ENCODE measurements around the gene TLR1.
"Not testable (repeated sequence)": the region's sequence is repeated elsewhere in the genome, so short reads cannot be mapped to it uniquely, and the experiment has no call there.

The TLR1 gene

GRCh38 chr4:38804654-38805295, at the start of gene TLR1:
Gene TLR1 (minus strand): TSS chr4:38804791. CDS start chr4:38798831, 5,960 bp downstream.
- in situ Hi-C loops (cut with MboI; ENCODE audit: low sequenced_read_pairs), result no loop called here

GRCh38 chr4:38846015-38846414, 41.4 kb upstream of the TLR1 start:
- in situ Hi-C loops (cut with MboI; ENCODE audit: low sequenced_read_pairs), result no loop called here

GRCh38 chr4:38842994-38843393, 38.4 kb upstream of the TLR1 start:
- in situ Hi-C loops (cut with MboI; ENCODE audit: low sequenced_read_pairs), result no loop called here

- in situ Hi-C loops (cut with MboI; ENCODE audit: low sequenced_read_pairs), result no loop called here
Observed at GRCh38 chr4:38837849-38838248, 33.3 kb upstream of the TLR1 start.

- in situ Hi-C loops (cut with MboI; ENCODE audit: low sequenced_read_pairs), result no loop called here
Observed at GRCh38 chr4:38837334-38837733, 32.7 kb upstream of the TLR1 start.

- in situ Hi-C loops (cut with MboI; ENCODE audit: low sequenced_read_pairs), result no loop called here
Observed at GRCh38 chr4:38834570-38834969, 30.0 kb upstream of the TLR1 start.

GRCh38 chr4:38832624-38833528, 28.3 kb upstream of the TLR1 start:
- in situ Hi-C loops (cut with MboI; ENCODE audit: low sequenced_read_pairs), result no loop called here

GRCh38 chr4:38832206-38832605, 27.6 kb upstream of the TLR1 start:
- in situ Hi-C loops (cut with MboI; ENCODE audit: low sequenced_read_pairs), result no loop called here

GRCh38 chr4:38831653-38832052, 27.1 kb upstream of the TLR1 start:
- in situ Hi-C loops (cut with MboI; ENCODE audit: low sequenced_read_pairs), result no loop called here

GRCh38 chr4:38829237-38829636, 24.6 kb upstream of the TLR1 start:
- in situ Hi-C loops (cut with MboI; ENCODE audit: low sequenced_read_pairs), result no loop called here

- in situ Hi-C loops (cut with MboI; ENCODE audit: low sequenced_read_pairs), result no loop called here
Observed at GRCh38 chr4:38823766-38824165, 19.2 kb upstream of the TLR1 start.

- in situ Hi-C loops (cut with MboI; ENCODE audit: low sequenced_read_pairs), result no loop called here
Observed at GRCh38 chr4:38822748-38823303, 18.2 kb upstream of the TLR1 start.

- in situ Hi-C loops (cut with MboI; ENCODE audit: low sequenced_read_pairs), result no loop called here
Observed at GRCh38 chr4:38821739-38822138, 17.1 kb upstream of the TLR1 start.

GRCh38 chr4:38820329-38821061, 15.9 kb upstream of the TLR1 start:
- in situ Hi-C loops (cut with MboI; ENCODE audit: low sequenced_read_pairs), result no loop called here

GRCh38 chr4:38819569-38819968, 15.0 kb upstream of the TLR1 start:
- in situ Hi-C loops (cut with MboI; ENCODE audit: low sequenced_read_pairs), result no loop called here

GRCh38 chr4:38818441-38818976, 13.9 kb upstream of the TLR1 start:
- in situ Hi-C loops (cut with MboI; ENCODE audit: low sequenced_read_pairs), result no loop called here

GRCh38 chr4:38815885-38816782, 11.5 kb upstream of the TLR1 start:
- in situ Hi-C loops (cut with MboI; ENCODE audit: low sequenced_read_pairs), result no loop called here

- in situ Hi-C loops (cut with MboI; ENCODE audit: low sequenced_read_pairs), result no loop called here
Observed at GRCh38 chr4:38814386-38814785, 9.8 kb upstream of the TLR1 start.

- in situ Hi-C loops (cut with MboI; ENCODE audit: low sequenced_read_pairs), result no loop called here
Observed at GRCh38 chr4:38811297-38811696, 6.7 kb upstream of the TLR1 start.

- in situ Hi-C loops (cut with MboI; ENCODE audit: low sequenced_read_pairs), result not testable (repeated sequence)
Observed at GRCh38 chr4:38807462-38807861, 2.9 kb upstream of the TLR1 start.

Measured in HL-60/S4 treated with phorbol 12-myristate 13-acetate at 8.2 ng/mL for 4 days and 3 days (cell line).